Measurements from ENCODE around the gene PLET1.

PLET1 gene

DNA sequence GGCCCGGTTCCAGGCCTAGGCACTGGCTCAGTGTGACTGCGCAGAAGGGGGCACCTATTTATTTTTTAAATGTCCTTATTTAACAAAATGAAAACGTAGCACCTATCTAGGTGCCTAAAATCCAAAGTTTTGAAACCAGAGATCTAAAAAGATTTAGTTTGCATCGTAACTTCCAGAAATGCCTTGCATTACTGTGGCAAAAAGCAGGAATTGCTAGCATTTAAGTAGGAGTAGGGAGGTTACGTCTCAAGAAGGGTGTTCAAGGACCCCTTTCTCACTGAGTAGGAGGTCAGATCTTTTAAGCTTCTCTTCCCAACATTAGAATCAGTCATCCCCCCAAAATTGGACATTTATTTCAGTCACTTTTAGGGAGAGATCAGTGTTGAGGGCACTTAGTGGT lies 7.7 kb upstream of the PLET1 start:
- H3K27me3 ChIP-seq (ENCODE audit: insufficient read depth, poor library complexity, severe bottlenecking) = no peaks in the 10 kb centered on the region
- DNase-seq (ENCODE audit: low read depth in 1 of 2, low spot score in 1 of 2) = no peak
- TF ChIP-seq, protein P1, sequence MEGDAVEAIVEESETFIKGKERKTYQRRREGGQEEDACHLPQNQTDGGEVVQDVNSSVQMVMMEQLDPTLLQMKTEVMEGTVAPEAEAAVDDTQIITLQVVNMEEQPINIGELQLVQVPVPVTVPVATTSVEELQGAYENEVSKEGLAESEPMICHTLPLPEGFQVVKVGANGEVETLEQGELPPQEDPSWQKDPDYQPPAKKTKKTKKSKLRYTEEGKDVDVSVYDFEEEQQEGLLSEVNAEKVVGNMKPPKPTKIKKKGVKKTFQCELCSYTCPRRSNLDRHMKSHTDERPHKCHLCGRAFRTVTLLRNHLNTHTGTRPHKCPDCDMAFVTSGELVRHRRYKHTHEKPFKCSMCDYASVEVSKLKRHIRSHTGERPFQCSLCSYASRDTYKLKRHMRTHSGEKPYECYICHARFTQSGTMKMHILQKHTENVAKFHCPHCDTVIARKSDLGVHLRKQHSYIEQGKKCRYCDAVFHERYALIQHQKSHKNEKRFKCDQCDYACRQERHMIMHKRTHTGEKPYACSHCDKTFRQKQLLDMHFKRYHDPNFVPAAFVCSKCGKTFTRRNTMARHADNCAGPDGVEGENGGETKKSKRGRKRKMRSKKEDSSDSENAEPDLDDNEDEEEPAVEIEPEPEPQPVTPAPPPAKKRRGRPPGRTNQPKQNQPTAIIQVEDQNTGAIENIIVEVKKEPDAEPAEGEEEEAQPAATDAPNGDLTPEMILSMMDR (IDR thresholded peaks at IDR 0.05; ENCODE audit: insufficient read depth, low read length) = no peak
- TF ChIP-seq, protein P2, sequence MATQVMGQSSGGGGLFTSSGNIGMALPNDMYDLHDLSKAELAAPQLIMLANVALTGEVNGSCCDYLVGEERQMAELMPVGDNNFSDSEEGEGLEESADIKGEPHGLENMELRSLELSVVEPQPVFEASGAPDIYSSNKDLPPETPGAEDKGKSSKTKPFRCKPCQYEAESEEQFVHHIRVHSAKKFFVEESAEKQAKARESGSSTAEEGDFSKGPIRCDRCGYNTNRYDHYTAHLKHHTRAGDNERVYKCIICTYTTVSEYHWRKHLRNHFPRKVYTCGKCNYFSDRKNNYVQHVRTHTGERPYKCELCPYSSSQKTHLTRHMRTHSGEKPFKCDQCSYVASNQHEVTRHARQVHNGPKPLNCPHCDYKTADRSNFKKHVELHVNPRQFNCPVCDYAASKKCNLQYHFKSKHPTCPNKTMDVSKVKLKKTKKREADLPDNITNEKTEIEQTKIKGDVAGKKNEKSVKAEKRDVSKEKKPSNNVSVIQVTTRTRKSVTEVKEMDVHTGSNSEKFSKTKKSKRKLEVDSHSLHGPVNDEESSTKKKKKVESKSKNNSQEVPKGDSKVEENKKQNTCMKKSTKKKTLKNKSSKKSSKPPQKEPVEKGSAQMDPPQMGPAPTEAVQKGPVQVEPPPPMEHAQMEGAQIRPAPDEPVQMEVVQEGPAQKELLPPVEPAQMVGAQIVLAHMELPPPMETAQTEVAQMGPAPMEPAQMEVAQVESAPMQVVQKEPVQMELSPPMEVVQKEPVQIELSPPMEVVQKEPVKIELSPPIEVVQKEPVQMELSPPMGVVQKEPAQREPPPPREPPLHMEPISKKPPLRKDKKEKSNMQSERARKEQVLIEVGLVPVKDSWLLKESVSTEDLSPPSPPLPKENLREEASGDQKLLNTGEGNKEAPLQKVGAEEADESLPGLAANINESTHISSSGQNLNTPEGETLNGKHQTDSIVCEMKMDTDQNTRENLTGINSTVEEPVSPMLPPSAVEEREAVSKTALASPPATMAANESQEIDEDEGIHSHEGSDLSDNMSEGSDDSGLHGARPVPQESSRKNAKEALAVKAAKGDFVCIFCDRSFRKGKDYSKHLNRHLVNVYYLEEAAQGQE (IDR thresholded peaks at IDR 0.05; ENCODE audit: insufficient replicate concordance, low read depth) = no peak
- no peak for TF ChIP-seq POLR2AphosphoS5 (IDR thresholded peaks at IDR 0.05; ENCODE audit: low read depth)
- no peak for TF ChIP-seq SPI1 (IDR thresholded peaks at IDR 0.05; ENCODE audit: borderline replicate concordance, low read depth)
- TF ChIP-seq GABPA (IDR thresholded peaks at IDR 0.05; ENCODE audit: low read depth) = no peak

DNA sequence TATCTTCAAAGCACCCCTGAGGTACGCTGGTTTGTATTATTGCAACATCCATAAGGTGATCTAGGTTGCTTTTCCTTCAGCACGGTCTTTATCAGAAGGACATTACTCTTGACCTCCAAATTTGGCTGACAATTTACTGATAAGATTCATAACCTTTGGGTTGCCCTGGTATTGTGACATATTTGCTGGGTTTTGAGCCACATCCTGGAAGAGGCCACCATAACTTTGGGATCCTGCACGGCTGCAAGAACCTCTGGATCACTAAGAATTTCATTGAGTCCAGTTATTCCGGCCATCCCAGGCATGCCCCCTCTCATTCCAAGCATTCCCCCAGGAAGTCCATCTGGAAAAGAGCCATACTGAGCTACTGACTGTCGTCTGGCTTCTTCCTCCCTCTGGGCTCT lies 6.5 kb upstream of the PLET1 start:
- Histone ChIP-seq H3K4me3 (replicated peaks; ENCODE audit: insufficient read depth, low read length) (no peak overlapping the region), H3K27me3 (ENCODE audit: insufficient read depth, poor library complexity, severe bottlenecking) (no peaks in the 10 kb centered on the region), H3K27ac (replicated peaks) (no peak overlapping the region)
- DNase-seq (ENCODE audit: low read depth in 1 of 2, low spot score in 1 of 2) = no peak
- TF ChIP-seq, protein P1 (IDR thresholded peaks at IDR 0.05; ENCODE audit: insufficient read depth, low read length) = no peak
- no peak for TF ChIP-seq POLR2AphosphoS5 (IDR thresholded peaks at IDR 0.05; ENCODE audit: low read depth)

More for the DNA sequence above, 7.7 kb upstream of the PLET1 start:
- H3K27ac ChIP-seq (replicated peaks) = no peak overlapping the region
- H3K4me3 ChIP-seq (replicated peaks; ENCODE audit: insufficient read depth, low read length) = no peak overlapping the region

DNA sequence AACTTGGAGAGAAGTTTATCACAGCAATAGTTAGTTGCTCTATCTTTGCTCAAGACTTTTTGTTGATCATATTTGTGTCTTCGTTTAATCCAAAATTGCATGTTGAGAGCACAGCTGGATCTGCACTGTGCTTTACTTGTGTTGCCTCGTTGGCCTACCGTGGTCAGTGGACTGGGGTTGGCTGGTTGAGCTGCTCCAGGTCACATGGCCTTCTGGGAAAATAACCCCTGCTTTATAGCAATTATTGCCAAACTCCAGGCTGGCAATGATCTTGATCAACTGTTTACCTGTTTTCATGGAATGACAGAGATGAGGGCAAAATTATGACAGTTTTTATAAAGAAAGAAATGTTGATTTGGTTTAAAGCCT lies 5.7 kb upstream of the PLET1 start:
- no peak for DNase-seq (ENCODE audit: low read depth in 1 of 2, low spot score in 1 of 2)
- Histone ChIP-seq H3K27me3 (ENCODE audit: insufficient read depth, poor library complexity, severe bottlenecking) (no peaks in the 10 kb centered on the region), H3K4me3 (replicated peaks; ENCODE audit: insufficient read depth, low read length) (no peak overlapping the region), H3K27ac (replicated peaks) (no peak overlapping the region)
- TF ChIP-seq, protein P2 (IDR thresholded peaks at IDR 0.05; ENCODE audit: insufficient replicate concordance, low read depth) = no peak
- TF ChIP-seq GABPA (IDR thresholded peaks at IDR 0.05; ENCODE audit: low read depth) = no peak
- TF ChIP-seq POLR2AphosphoS5 (IDR thresholded peaks at IDR 0.05; ENCODE audit: low read depth) = no peak
- TF ChIP-seq, protein P1 (IDR thresholded peaks at IDR 0.05; ENCODE audit: insufficient read depth, low read length) = no peak
- no peak for TF ChIP-seq SPI1 (IDR thresholded peaks at IDR 0.05; ENCODE audit: borderline replicate concordance, low read depth)

DNA sequence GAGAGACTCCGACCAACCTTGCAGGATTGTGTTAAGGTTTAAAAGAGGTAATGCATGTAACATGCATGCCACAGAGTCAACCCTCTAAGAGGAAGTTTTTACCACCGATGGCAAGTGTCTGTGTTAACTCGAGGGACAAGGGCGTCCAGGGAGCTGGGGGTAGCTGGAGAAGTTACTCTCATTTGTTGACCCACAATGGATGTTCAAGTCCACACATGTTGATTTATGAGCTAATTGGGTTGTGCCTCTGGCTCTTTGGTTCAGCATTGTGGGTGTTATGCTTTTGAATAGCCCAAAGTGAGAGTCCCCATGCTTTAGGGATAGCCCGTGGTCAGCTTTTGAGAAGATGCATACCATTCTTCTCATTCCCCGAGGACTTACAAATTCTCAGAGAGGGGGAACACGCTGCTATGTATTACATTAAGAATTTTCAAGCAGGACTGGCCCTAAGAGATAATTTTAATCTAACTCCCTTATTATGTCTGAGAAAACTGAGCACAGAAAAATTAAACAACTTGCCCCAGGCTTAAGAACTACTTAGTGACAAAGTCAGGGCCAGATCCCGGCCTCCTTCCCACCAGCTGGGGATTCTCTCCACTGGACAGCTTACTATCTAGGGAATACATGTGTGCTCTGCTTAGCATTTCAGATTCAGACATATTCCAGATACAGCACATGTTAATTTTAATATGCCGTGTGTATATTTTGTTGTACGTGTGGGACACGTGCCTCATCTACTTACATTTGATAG lies 5.2 kb upstream of the PLET1 start:
- H3K4me3 ChIP-seq (replicated peaks; ENCODE audit: insufficient read depth, low read length) = no peak overlapping the region
- TF ChIP-seq, protein P1 (IDR thresholded peaks at IDR 0.05; ENCODE audit: insufficient read depth, low read length) = no peak
- TF ChIP-seq SPI1 (IDR thresholded peaks at IDR 0.05; ENCODE audit: borderline replicate concordance, low read depth) (no peak), GABPA (IDR thresholded peaks at IDR 0.05; ENCODE audit: low read depth) (no peak), POLR2AphosphoS5 (IDR thresholded peaks at IDR 0.05; ENCODE audit: low read depth) (no peak)
- TF ChIP-seq, protein P2 (IDR thresholded peaks at IDR 0.05; ENCODE audit: insufficient replicate concordance, low read depth) = no peak
- no peak overlapping the region for H3K27ac ChIP-seq (replicated peaks)
- H3K27me3 ChIP-seq (ENCODE audit: insufficient read depth, poor library complexity, severe bottlenecking) = no peaks in the 10 kb centered on the region
- DNase-seq (ENCODE audit: low read depth in 1 of 2, low spot score in 1 of 2) = no peak

Data from HL-60 (cell line).